HuH-7 (cell line): ENCODE data around the gene MACF1.
"Not testable (repeated sequence)": the region's sequence is repeated elsewhere in the genome, so short reads cannot be mapped to it uniquely, and the experiment has no call there.

ENCODE experiments used
- DNase-seq: peaks from one replicate; pipeline ENCODE4 v3.0.0; 2011; ENCODE audit warnings: low spot score

Gene MACF1

DNA sequence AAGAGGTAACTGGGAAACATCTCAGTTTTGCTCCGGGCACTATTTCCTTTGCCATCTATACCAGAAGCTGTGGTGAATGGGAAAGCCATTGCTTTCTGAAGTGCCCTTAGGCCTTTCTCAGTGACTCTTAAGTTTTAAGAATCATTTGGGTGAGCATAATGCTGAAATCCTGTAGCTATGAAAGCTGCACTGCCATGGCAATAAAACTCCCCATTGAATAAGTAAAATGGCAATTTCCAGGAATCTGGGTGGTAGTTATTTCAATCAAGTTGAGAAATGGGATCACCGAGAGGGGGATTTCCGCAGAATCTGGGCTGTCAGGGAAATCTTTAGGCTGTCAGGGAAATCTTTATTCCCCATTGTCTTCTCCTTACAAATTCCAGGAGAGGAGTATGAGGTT, 26.8 kb upstream of the MACF1 start:
- no peak for DNase-seq

DNA sequence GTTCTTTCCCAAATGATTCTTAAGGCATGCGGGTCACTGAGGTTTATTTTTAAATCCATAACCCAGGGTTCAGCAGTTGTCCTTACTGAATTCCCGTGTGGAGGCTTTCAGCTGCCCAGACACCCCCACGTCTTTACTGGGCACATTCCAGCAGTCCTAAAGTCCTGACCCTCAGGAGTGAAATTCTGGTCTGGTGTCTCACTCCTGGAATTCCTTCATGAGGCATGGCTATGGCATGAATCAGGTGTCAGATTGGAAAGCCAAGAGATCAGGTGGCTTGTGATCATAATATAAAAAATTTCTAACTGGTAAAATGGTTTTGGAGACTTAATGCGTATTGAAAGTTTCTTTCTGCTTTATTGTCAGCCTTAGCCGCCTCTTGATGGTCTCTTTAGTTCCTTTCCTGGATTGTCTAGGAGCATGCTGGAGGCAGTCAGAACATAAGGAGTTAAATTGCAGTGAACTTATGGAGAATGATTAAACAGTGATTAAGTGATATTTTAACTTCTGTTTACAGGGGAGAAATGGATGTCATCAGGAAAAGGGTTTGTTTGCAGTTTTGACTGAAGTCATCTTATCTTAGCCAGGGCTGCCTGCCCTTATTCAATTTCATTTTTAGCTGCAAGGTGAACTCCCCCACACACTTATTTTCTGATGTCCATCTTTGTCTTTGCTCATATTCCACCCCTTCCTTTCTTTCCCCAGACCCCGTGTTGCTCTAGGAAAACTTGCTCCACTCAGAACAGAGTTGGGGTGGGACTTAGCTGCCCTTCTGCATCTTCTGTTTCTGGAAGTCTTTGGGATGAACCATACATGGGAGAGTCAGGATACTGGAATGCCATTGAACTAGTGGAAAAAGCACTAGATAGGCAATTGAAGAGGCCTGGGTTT, 25.7 kb upstream of the MACF1 start:
- DNase-seq, result no peak

DNA sequence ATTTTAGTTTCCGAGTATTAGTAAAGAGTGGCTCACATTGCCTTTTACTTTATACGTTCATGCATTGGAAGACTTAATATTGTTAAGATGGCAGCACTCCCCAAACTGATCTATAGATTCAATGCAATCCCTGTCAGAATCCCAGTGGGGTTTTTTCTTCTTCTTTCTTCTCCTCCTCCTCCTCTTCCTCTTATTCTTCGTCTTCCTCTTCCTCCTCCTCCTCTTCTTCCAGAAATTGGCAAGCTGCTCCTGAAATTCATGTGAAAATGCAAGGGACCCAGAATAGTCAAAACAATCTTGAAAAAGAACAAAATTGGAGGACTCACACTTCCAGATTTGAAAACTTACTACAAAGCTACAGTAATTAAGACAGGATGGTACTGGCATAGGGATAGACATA, 23.2 kb upstream of the MACF1 start:
- DNase-seq, result no peak

DNA sequence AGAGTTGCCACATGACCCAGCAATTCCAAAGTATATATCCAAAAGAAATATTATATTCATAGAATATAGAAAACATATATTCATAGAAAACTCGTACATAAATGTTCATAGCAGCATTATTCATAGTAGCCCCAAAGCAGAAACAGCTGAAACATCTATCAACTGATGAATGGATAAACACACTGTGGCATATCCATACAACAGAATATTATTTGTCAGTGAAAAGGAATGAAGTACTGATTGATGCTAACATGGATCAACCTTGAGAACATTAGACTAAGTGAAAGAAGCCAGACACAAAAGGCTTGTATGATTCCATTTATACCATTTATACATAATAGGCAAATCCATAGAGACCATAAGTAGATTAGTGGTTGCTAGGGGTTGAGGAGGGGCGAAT, 21.7 kb upstream of the MACF1 start:
- no peak for DNase-seq

DNA sequence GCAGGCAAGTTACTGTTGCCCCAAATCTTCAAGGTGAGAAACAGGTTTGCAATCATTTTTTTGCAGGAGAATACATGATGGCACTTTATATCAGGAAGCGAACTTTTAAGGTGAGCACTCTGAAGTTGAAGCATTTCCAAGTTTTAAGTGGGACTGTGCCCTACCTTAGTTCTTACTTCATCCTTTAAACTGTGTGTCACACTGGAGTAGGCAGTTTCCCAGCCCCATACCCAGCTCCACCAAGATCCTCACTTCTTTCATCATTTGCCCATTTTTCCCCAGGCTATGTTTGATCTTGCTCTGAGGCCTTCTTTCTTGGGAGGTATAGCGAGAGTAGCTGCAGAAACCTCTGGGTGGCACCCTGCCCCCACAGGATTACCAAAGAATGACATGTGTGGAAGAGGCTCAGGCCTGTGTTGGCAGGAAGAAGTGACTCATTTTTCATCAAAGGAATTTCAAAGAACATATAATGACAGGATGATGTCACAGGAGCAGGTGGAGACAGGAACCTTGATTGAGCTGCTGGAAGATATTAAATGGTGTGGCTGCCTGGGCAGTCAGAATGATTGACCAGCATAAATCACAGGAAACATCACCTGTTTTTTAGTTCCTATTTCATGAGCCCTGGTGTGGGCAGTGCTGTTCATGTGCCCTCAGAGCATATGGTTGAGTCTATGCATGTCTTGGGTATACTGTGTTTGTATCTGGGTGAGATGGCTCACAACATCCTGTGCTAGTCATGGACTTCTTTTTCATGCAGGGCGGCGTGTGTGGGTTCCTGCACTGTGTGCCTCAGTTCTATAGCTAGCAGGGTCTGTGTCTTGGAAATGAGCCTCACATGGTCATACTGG, 20.8 kb upstream of the MACF1 start:
- peak; percentile 39 for DNase-seq

DNA sequence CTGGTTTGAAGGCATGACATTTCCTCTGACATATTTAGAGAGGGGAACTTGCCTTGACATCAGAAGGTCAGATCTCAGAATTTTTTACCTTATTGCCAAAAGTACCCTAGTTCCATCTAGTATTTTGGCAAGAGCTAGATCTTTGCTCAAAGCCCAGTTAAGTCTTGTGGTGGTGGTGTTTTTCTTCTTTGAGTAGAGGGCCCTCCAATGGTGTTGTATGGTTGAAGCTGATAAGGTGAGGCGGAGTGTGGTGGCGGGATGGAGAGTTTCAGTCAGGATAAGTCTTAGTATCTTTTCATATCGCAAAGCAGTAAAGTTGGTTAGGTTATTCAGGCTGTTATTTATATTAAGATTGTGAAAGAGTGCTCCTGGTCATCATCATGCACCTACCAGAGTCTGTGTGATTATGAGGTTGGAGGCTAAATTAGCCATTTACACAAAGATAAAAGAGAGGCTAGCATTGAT, 20.1 kb upstream of the MACF1 start:
- no peak for DNase-seq

DNA sequence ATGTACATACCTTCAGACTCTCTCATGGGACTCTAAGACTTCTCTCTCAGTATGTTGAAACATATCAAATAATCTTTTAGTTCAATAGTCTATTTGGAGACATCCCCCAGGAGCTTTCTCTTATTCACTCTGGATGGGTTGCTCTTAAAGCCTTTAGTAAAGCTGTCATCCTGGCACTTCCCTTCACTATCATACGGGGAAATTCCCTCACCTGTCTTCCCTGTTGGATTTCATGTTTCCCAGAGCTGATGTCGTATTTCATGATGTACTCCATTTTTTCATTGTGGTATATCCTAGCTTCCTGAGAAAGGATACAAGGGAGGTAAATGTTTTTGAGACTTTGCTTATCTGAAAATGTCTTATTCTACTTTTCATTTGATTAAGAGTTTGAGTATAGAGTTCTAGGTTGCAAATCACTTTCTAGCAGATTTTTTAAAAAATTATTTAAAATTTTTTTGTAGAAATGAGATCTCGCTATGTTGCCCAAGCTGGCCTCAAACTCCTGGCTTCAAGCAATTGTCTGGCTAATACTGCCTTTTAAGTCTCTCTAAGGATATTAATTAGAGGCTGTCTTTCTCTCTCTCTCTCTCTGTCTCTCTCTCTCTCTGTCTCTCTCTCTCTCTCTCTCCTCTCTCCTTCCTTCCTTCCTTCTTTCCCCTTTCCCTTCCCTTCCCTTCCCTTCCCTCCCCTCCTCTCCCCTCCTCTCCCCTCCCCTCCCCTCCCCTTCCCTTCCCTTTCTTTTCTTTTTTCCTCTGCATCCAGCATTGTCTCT, 17.0 kb upstream of the MACF1 start:
- no peak for DNase-seq

DNA sequence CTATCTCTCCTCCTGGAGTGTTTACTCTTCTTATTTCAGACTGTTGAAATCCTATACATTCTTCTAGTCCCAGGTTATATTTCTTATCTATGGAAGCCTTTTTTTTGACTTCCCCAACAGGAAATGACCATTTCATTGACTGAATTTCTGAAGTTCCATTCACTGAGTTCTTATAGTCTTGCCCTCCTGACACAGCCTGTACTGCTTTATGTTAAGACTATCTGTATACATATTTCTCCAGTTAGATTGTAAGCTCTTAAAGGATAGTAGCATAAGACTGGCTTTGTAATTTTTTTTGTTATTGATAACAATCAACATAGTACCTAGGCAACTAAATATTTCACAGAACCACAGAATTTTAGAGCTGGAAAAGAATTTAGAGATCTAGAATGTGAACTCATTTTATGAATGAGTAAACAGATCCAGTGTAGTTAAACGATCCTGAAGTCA, 14.9 kb upstream of the MACF1 start:
- no peak for DNase-seq

DNA sequence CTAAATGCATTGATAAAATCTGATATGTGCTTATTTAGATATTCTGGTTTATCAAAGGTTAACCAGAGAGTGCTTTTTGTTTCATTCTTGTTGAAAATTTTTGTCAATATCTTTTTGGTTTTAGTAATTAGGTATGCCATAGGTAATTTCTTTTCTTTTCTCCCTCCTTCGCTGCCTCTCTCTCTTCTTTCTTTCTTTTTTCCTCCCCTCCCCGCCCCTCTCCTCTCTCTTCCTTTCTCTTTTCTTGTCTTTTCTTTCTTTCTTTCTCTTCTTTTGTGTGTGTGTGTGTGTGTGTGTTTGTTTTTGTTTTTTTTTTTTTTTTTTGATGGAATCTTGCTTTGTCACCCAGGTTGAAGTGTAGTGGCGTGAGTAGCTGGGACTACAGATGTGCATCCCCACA, 14.4 kb upstream of the MACF1 start:
- DNase-seq, result no peak

DNA sequence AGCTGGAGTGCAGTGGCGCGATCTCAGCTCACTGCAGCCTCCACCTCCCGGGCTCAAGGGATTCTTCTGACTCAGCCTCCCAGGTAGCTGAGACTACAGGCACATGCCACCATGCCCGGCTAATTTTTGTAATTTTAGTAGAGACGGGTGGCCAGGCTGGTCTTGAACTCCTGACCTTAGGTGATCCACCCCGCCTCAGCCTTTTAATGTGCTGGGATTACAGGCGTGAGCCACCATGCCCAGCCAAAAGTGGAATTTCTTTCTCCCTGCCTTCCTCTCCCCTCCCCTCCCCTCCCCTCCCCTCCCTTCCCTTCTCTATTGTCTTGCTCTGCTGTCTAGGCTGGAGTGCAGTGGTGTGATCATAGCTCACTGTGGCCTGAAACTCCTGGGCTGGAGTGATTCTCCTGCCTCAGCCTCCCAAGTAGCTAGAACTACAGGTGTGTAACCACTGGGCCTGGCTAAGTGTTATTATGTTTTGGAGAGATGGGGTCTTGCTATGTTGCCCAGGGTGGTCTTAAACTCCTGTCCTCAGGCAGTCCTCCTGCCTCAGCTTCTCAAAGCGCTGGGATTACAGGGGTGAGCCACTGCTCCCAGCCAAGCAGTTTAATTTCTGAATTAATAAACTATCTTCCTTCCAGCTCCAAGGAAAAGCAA, 10.0 kb upstream of the MACF1 start:
- no peak for DNase-seq

DNA sequence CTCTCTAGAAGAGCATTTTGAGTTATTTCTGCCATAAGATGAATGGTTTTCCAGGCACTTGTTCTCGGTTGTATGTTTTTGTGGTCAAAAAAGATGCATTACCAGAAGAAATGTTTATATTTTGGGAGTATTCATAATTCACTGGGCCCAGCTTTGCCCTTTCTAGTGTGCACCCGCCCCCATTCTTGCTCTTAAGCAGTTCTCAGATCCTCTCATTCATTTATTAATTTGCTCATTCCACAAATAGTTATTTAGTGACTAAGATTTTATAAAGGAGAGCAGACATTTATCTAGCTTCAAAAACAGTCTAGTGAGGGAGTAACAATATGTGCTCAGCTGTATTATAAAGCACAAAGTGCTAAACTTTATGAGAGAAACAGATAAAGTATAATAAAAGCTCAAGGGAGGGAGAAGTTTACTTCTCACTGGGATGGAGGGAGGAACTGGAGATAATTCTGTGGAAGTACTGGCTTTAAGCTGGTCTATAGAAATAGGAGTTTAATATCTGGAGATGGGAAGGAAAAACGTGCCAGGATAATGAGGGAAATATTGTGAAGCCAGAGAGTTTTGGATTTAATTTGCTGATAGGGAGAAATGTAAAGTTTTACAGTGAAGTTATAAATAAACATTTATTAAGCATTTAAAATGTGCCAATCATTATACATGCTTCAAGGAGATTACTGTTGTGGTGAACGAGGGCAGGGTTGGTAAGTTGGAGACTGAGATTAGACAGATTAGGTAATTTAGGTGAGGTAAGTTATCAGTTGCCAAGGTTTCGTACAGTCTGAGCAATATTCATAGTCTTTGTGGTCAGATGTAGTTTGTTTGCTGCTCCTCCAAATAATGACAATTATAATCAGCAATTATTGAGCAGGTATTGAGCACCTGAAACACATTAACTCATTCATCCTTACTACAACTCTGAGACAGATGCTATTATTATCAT, 9.1 kb upstream of the MACF1 start:
- DNase-seq, result no peak

DNA sequence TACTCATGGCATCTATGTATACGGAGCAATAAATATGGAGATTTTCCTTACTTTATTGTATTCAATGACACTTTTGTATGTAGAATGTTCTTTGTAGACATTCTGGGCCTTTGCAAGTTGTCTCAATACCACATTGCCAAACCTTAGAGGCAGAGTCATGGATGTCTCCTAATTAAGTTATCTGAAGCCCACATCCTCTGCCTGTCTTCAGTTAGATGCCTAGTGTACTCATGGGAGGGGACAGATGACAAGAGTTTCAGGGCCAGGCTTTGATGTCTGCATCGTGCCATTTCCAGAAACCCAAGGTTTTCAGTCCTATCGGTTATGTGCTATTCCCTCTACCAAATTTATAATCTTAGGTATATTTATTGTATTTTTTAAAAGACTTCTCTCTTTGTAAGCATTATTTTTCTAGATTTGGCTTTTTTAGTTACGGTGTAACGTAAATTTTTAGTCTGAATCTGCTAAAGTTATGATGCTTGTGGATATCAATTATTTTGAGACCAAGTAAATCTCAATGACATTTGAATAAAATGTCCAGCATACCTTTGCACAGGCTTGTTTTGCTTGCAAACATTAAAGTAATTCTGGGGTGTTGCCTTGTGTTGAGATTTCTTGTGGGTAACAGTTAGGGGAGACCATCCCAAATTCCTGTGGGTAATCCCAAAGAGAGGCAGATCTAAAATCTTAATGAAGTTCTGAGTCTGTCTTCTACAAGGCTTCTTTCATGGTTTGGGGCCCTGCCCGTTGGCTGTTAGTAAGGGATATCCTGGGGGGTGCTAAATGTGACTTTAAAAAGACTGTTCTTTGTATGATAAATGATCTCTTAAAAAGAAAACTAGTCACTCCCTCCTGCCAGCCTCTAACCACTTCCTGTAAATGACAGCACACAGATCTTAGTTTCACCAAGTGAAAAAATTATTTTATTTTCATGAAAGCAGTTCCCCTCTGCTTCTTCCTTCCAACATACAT, 8.0 kb upstream of the MACF1 start:
- no peak for DNase-seq

DNA sequence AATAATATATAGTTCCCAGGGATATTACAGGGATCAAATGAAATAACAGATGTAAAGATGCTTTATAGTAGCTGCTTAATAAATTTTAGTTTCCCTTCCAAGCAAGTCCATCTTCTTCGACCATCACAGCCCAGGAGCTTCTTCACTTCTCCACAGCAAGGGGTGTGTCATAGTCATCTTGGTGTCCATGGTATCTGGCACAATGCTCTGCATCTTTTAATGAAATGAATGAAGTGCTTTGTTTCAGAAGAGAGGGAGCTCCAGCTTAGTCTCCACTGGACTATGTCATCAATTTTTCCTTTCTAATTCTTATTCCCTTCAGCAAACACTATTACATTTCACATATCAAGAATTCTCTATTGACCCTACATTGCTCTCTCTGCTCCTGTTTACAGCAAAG, 4.9 kb upstream of the MACF1 start:
- no peak for DNase-seq

DNA sequence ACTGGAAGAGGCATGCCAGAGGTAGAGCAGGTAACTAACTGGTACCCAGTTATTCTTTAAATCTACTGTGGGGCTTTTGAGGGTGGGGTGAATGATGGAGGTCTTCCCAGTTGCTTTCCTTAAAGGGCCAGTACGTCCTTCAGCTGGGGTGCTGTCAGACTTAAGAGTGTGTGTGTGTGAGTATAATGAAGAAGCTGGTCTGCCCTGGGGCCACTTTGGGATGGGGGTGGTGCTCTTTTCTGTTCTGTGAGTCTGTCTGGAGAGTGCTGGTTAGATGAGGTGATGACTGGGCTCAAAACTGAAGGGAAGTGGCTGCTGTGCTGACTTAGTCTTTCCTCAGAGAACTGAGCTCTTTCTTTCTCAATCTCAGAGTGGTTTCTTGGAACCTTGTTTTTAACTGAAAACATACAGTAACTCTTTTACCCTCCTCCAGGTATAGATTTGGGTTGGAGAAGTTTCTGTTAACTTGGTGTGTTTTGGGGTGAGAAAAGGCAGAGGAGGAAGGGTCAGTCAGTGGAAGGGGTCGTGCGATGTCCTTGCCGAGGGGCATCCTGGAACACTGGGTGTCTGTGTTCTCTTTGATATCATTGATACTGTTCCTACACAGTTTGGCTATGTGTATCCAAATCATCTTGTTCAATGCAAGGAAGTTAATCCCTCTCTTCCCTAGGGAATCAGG, 746 bp downstream of the MACF1 start:
- DNase-seq, result no peak

DNA sequence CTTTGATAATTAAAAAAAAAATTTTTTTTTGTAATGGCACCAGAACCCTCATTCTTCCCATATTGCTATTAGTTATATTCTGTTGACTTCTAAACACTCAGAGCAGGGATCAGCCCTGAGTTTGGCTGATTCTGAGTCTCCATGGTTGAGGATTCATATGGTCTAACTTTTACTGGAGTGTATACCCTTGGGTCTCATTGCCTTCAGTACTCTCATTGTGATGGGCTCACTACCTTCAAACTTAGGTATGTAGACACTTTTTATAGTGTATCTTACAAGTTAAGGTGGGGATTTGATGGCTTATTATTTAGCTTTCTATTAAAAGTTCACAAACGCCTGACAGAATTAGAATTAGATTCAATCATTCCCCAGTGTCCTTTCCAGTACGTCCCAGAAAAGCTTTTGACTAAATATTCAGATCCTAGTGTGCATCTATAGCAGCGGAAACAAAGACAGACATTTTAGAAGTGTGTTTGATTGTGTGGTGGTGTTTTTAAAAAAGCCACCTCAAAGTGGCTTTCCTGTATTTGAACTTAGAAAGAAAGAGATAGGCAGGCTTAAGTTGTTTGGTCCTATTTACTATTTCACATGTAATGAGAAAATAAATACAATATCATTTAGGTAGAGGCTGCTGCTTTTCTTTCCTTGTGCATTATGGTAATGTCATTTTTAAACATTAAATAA, 1.4 kb downstream of the MACF1 start:
- no peak for DNase-seq

DNA sequence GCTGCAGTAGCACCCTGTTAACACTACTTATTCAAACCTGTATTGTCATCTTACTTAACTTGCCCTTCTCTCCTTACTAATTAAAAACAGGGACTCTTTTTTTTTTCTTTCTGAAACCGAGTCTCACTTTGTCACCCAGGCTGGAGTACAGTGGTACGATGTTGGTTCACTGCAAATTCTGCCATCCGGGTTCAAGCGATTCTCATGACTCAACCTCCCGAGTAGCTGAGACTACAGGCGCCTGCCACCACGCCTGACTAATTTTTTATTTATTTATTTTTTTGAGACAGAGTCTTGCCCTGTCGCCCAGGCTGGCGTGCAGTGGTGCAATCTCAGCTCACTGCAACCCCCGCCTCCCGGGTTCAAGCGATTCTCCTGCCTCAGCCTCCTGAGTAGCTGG, 3.9 kb downstream of the MACF1 start:
- DNase-seq, result not testable (repeated sequence)

DNA sequence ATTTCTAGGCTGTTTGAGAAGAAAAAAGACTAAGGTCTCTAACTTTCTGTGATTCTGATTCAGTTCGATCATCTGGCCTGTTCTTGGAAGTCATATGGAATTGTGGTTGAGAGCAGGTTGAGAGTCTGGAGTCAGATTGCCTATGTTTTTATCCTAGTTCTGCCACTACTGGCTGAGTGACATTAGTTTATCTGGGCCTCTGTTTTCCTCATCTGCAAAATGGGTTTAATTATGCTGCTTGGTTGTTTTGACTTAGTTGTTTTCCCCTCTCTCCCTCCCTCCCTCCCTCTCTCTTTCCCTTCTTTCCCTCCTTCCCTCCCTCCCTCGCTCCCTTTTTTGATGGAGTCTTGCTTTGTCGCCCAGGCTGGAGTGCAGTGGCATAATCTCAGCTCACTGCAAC, 6.2 kb downstream of the MACF1 start:
- DNase-seq, result no peak

DNA sequence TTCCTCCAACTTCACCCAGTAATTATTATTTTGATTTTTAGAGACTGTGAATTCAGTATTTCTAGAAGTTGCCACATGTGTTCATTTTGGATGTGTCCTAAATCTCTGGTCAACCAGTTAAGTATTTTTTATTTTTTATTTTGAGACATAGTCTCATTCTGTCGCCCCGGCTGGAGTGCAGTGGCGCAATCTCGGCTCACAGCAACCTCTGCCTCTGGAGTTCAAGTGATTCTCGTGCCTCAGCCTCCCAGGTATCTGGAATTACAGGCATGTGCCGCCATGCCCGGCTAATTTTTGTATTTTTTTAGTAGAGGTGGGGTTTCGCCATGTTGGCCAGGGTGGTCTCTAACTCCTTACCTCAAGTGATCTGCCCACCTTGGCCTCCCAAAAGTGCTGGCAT, 8.0 kb downstream of the MACF1 start:
- DNase-seq, result no peak
